Colon (tissue), 2 donors: ENCODE results near the gene IL1A.

Experiments used
- FAIRE-seq: peaks from 2 replicates; lab custom pipeline; 2012; peaks lifted over from hg19 to GRCh38; lab: Jason Lieb, UNC
- donor health status: control.
- donor health status: control.

IL1A gene

DNA sequence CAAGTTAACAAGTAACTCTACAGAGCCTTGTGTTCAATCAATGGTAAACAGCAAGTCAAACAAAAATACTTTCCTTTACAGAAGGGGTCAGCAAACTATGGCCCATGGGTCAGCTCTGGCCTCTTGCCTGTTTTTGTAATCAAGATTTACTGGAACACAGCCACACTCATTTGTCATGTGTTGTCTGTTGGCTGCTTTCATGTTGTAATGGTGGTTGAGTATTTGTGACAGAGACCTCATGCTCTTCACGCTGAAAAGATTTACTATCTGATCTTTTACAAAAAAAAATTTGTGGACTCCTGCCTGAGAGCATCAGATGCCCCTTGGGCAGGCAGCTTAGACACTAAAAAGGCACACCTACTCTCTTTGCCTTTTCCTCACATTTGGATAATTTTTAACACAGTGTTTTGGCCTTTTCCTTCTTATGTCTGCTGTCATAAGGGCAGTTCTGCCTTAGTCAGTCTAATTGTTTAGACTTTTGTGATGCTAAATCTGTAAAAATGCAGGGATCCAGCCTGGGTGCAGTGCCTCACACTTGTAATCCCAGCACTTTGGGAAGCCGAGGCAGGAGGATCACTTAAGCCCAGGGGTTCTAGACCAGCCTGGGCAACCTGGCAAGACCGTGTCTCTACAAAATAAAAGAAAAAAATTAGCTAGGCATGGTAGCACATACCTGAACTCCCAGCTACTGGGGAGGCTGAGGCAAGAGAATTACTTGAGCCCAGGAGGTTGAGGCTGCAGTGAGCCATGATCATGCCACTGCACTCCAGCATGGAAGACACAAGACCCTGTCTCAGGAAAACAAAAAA is 34.0 kb upstream of the IL1A start:
- no peak for FAIRE-seq

- FAIRE-seq, result no peak
These were observed 32.9 kb upstream of the IL1A start for GRCh38 chr2:112817082-112817689.

- no peak for FAIRE-seq
These were observed 30.0 kb upstream of the IL1A start for GRCh38 chr2:112814278-112814677.

GRCh38 chr2:112813280-112813966 is 29.1 kb upstream of the IL1A start:
- no peak for FAIRE-seq

GRCh38 chr2:112812318-112813267 is 28.3 kb upstream of the IL1A start:
- no peak for FAIRE-seq

- no peak for FAIRE-seq
These were observed 27.6 kb upstream of the IL1A start for GRCh38 chr2:112811841-112812306.

DNA sequence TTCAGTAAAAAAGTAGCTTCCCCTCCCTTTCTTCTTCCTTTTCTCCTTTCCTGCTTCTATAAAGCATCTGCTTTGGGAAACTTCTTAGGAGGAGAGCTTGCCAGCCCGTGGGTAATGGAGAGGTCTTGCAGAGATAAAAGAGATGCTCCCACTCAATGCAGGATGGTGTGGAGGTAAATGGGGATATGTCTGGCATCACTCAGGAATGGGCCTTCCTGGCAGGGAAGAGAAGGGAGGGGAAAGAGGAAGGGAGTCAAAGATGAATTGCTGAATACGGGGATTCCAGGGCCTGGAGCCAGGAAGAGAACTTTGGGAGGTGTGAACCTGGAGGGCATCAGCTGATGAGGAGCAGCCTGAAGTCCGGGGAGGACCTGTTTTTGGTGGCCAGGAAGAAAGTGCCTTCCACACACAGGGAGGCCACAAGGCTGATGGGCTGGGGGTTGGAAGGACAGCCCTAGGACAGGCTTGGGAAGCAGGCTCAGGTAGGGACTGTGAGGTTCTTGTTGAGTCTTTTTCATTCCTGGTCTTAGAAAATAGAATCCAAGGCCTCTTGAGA is 27.1 kb upstream of the IL1A start:
- no peak for FAIRE-seq

DNA sequence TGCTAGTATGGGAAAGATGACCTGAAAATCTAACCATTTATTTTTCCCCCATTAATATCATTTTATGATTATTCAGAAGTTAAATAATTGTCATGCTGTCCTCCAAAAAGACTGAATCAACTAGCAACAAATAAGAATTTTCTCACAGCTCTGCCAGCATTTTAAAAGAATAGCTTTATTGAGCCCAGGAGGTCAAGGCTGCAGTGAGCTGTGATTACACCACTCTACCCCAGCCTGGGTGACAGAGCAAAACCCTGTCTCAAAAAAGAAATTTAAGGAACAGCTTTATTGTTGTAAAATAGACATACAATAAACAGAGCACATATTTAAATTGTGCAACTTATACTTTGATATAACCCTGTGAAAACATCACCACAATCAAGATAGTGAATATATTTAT is 24.8 kb upstream of the IL1A start:
- FAIRE-seq, result no peak

- FAIRE-seq, result no peak
These were observed 23.0 kb upstream of the IL1A start for GRCh38 chr2:112807233-112807807.

- no peak for FAIRE-seq
These were observed 21.2 kb upstream of the IL1A start for GRCh38 chr2:112805542-112805941.

GRCh38 chr2:112803691-112804521 is 19.6 kb upstream of the IL1A start:
- no peak for FAIRE-seq

DNA sequence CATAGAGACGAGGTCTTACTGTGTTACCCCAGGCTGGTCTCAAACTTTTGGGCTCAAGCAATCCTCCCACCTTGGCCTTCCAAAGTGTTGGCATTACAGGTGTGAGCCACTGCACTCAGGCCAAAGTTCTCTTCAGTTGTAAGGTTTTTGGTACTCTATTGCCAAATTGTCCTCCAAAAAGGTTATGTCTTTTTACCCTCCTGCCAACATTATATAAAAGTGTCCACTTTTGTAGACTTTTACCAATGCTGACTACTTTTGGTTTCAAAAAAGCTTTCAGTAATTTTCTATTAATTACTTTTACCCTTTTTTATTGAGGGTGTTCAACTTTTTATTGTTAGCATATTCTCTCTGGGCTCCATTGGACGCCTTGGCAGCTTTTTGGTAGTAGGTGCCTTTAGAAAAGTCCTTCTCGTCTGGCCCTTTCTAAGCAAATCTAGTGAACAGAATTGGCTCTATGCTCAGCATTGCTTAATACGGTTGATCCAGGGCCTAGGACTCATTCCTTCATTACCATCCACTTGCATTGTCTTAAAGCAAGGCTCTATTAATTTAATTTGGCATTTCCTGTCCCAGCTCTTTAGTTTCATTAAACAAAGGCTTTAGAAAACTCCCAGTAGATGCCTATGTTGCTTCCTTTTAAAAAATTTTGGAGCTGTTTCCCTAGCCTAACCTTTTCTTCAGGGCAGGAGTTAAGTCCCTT is 16.7 kb upstream of the IL1A start:
- FAIRE-seq, result no peak

- FAIRE-seq, result no peak
These were observed 15.0 kb upstream of the IL1A start for GRCh38 chr2:112798979-112799975.

- no peak for FAIRE-seq
These were observed 12.2 kb upstream of the IL1A start for GRCh38 chr2:112796486-112796885.

DNA sequence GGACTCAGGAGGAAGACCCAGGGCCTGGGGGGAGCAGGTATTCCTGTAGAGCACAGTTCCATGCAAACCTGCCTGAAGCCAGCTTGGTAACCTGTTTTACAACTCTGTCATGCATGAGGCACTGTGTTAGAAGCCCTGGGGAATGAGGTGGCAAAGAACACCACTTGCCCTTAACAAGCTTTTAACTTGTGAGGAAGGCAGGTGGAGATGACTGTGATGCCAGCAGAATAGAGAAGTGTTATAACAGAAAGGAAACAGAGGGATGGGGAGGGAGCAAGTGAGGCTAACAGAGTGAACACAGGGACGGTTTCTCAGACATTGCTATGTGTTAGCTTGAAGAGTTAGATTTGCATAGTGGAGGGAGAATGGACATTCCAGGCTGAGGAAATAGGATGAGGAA is 11.5 kb upstream of the IL1A start:
- FAIRE-seq, result no peak

- FAIRE-seq, result no peak
These were observed 10.5 kb upstream of the IL1A start for GRCh38 chr2:112794841-112795240.

GRCh38 chr2:112794131-112794733 is 9.9 kb upstream of the IL1A start:
- FAIRE-seq, result no peak

DNA sequence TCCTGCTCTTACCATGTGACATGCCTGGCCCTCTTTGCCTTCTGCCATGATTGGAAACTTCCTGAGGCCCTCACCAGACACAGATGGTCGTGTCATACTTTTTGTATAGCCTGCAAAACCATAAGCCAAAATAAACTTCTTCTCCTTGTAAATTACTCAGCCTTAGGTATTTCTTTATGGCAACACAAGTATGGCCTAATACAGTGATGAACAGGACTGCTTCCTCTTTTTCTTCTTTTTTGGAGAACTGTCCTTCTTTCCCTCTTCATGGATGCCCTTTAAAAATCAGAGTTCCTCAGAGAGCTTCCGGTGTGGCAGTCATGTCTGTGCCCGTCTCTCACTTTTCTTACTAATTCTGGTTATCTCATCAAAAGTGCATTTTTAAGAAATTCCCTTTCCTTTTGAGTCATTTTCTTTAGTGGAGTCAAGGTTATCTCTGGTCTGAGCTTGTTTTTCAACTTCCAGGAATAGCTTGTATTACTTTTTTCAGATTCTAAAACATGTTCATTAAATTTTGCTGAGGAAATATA is 9.2 kb upstream of the IL1A start:
- FAIRE-seq, result no peak
